Measurements from ENCODE around the gene MRPS10. TPM values are rescaled to one million over a fixed set of nuclear protein-coding genes. Genes with fewer than 3 reads are reported as not detected.
A peak's percentile ranks its signal among the peaks of the same experiment; 100 is the strongest.

Gene MRPS10
- total and polyA plus RNA-seq, 7 donors = 40.3 to 110 (median 54.5) TPM

GRCh38 chr6:42158011-42158410 is 59.6 kb downstream of the MRPS10 start:
- no peaks in the 10 kb centered on the region for H3K36me3 ChIP-seq (ENCODE audit: insufficient read depth in 1 of 2, low read depth in 1 of 2)
- no peak overlapping the region for H3K4me3 ChIP-seq
- 46 to 57% (median 53%) methylated on average over 2 of the region's 2 CpGs for WGBS, 3 donors
- H3K27me3 ChIP-seq (ENCODE audit: insufficient read depth in 3 of 3, low read length in 2 of 3) = peaks cover 0 to 5% (median 4%) of the 10 kb centered on the region in 3 donors
- TF ChIP-seq, protein P1, sequence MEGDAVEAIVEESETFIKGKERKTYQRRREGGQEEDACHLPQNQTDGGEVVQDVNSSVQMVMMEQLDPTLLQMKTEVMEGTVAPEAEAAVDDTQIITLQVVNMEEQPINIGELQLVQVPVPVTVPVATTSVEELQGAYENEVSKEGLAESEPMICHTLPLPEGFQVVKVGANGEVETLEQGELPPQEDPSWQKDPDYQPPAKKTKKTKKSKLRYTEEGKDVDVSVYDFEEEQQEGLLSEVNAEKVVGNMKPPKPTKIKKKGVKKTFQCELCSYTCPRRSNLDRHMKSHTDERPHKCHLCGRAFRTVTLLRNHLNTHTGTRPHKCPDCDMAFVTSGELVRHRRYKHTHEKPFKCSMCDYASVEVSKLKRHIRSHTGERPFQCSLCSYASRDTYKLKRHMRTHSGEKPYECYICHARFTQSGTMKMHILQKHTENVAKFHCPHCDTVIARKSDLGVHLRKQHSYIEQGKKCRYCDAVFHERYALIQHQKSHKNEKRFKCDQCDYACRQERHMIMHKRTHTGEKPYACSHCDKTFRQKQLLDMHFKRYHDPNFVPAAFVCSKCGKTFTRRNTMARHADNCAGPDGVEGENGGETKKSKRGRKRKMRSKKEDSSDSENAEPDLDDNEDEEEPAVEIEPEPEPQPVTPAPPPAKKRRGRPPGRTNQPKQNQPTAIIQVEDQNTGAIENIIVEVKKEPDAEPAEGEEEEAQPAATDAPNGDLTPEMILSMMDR (IDR thresholded peaks at IDR 0.05) = no peak
- H3K9me3 ChIP-seq = no peaks in the 10 kb centered on the region
- DNase-seq (no peak), ATAC-seq (peak in 1 of 4 donors; percentile 23)
- H3K4me1 ChIP-seq = no peaks in the 10 kb centered on the region
- intact Hi-C loops (cut with DNase I) = loop anchor here in 1 of 2 donors (5.0 kb wide), 1 partner anchor 66 kb away; no protein-coding TSS in a partner anchor
- H3K27ac ChIP-seq = no peak overlapping the region

Other genes with a start within 250 kb of the MRPS10 start
- gene TAF8, start 167.3 kb downstream of the MRPS10 start, total RNA-seq = 10 to 100 TPM; 16.6 to 23.9 (median 19.9) TPM
- 10 to 100 TPM; 11.2 to 17.9 (median 12.6) TPM for gene TAF8, start 167.3 kb downstream of the MRPS10 start, polyA plus RNA-seq
- gene C6orf132, start 75.2 kb downstream of the MRPS10 start, total RNA-seq = under 1 TPM; 0.11 to 0.34 (median 0.20) TPM
- under 1 TPM; 0.08 to 0.13 (median 0.09) TPM for gene C6orf132, start 75.2 kb downstream of the MRPS10 start, polyA plus RNA-seq
- gene GUCA1A, start 44.5 kb downstream of the MRPS10 start, total RNA-seq = not detected
- not detected for gene GUCA1A, start 44.5 kb downstream of the MRPS10 start, polyA plus RNA-seq
- gene GUCA1B, start 22.9 kb downstream of the MRPS10 start, total RNA-seq = 1 to 10 TPM; 1.1 to 3.4 (median 1.9) TPM
- gene GUCA1B, start 22.9 kb downstream of the MRPS10 start, polyA plus RNA-seq = under 1 TPM; 0.26 to 0.79 (median 0.34) TPM
- gene TRERF1, start 234.1 kb upstream of the MRPS10 start, total RNA-seq = under 1 TPM; 0.34 to 0.99 (median 0.62) TPM
- under 1 TPM; 0.21 to 0.44 (median 0.33) TPM for gene TRERF1, start 234.1 kb upstream of the MRPS10 start, polyA plus RNA-seq